ENCODE data around the gene RNASEH2B.

RNASEH2B gene

GRCh38 chr13:51001335-51001734 lies 91.7 kb downstream of the RNASEH2B start:
- DNase-seq (ENCODE audit: low read depth): no peak
- TF ChIP-seq POLR2A (IDR thresholded peaks at IDR 0.05; ENCODE audit: extremely low read depth, insufficient read length): no peak
- TF ChIP-seq, protein P1, sequence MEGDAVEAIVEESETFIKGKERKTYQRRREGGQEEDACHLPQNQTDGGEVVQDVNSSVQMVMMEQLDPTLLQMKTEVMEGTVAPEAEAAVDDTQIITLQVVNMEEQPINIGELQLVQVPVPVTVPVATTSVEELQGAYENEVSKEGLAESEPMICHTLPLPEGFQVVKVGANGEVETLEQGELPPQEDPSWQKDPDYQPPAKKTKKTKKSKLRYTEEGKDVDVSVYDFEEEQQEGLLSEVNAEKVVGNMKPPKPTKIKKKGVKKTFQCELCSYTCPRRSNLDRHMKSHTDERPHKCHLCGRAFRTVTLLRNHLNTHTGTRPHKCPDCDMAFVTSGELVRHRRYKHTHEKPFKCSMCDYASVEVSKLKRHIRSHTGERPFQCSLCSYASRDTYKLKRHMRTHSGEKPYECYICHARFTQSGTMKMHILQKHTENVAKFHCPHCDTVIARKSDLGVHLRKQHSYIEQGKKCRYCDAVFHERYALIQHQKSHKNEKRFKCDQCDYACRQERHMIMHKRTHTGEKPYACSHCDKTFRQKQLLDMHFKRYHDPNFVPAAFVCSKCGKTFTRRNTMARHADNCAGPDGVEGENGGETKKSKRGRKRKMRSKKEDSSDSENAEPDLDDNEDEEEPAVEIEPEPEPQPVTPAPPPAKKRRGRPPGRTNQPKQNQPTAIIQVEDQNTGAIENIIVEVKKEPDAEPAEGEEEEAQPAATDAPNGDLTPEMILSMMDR (IDR thresholded peaks at IDR 0.05; ENCODE audit: low read depth, low read length): no peak
- no peak for TF ChIP-seq MAX (IDR thresholded peaks at IDR 0.05; ENCODE audit: low read depth, low read length)
- no peak for TF ChIP-seq MYC (IDR thresholded peaks at IDR 0.05; ENCODE audit: low read depth, low read length)
- H3K4me3 ChIP-seq (ENCODE audit: low read depth, low read length): no peak overlapping the region

DNA sequence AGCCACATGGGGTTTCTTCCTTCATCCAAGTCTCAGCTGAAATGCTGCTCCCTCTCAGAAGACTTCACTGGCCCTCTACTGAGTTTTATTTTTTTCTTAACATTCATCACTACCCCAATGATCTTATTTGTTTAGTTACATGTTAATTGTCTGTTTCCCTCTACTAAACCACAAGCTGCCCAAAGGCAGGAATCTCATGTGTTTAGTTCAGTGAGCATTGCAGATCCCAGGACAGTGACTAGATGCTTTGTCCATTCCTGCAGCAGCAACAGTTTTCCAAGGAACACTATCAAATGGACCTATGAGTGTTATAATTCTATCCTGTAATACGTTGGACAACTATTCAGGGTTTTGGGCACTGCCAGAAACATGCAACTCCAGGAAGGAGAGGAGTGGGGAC lies 93.1 kb downstream of the RNASEH2B start:
- no peak overlapping the region for H3K4me3 ChIP-seq (ENCODE audit: low read depth, low read length)
- no peak for DNase-seq (ENCODE audit: low read depth)
- TF ChIP-seq, protein P1 (IDR thresholded peaks at IDR 0.05; ENCODE audit: low read depth, low read length): no peak
- no peak for TF ChIP-seq POLR2A (IDR thresholded peaks at IDR 0.05; ENCODE audit: extremely low read depth, insufficient read length)
- no peak for TF ChIP-seq MYC (IDR thresholded peaks at IDR 0.05; ENCODE audit: low read depth, low read length)
- TF ChIP-seq MAX (IDR thresholded peaks at IDR 0.05; ENCODE audit: low read depth, low read length): no peak

DNA sequence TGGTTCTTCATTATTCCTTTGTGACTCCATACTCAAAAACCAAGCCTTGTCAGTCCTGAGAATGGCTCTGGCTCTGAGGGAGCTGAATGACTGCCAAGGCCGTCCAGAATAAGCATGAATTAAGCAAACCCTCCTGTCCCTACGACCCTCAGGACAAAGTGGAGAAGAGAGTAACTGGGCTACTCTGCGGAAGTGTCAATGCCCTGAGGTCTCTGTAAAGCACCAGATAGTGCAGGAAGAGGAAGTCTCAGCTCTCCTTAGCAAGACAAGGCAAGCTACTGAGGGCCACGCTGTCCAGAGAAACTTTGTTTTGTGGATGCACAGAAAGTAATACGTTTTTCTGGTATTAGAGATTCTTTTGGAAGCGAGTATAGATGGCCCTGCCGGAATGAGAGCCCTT lies 94.1 kb downstream of the RNASEH2B start:
- TF ChIP-seq MAX (IDR thresholded peaks at IDR 0.05; ENCODE audit: low read depth, low read length) (no peak), POLR2A (IDR thresholded peaks at IDR 0.05; ENCODE audit: extremely low read depth, insufficient read length) (no peak), MYC (IDR thresholded peaks at IDR 0.05; ENCODE audit: low read depth, low read length) (no peak)
- TF ChIP-seq, protein P1 (IDR thresholded peaks at IDR 0.05; ENCODE audit: low read depth, low read length): no peak
- no peak overlapping the region for H3K4me3 ChIP-seq (ENCODE audit: low read depth, low read length)
- DNase-seq (ENCODE audit: low read depth): no peak

DNA sequence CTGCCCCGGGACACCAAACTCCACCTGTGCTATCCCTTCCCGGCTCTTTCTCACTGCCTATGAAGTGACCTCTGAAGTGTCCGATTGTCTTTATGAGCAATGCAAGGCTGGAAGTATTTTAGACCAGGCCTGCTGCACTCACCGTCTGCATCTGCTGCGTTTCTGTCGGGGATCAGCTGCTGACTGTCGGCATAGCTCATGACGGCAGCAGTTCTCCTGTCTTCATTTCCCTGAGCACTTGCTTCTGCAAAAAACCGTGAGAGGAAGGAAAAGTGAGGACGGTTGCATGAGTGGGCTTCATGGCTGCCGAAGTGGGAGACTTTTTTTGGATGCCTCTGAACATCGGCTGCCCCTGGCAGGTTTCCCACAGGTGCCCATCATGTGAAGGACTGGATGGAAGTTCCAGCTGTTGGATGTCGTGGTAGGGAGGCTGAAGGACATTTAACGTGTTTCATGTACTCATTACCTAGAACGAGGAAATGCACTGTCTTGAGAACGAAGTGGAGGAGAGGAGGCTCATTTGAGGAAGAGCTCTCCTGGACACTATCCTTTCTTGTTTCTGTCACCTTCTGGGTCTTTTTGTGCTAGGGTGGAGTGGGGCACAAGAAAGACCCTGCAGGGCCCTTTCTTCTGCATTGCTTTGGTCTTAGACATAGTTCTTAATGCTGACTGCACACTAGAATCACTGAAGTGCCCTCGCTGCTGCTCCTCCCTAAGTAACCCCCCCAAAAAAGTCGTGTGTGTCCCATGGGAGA lies 94.7 kb downstream of the RNASEH2B start:
- no peak for TF ChIP-seq POLR2A (IDR thresholded peaks at IDR 0.05; ENCODE audit: extremely low read depth, insufficient read length)
- TF ChIP-seq MAX (IDR thresholded peaks at IDR 0.05; ENCODE audit: low read depth, low read length): no peak
- no peak for TF ChIP-seq MYC (IDR thresholded peaks at IDR 0.05; ENCODE audit: low read depth, low read length)
- TF ChIP-seq, protein P1 (IDR thresholded peaks at IDR 0.05; ENCODE audit: low read depth, low read length): no peak
- no peak overlapping the region for H3K4me3 ChIP-seq (ENCODE audit: low read depth, low read length)
- no peak for DNase-seq (ENCODE audit: low read depth)

DNA sequence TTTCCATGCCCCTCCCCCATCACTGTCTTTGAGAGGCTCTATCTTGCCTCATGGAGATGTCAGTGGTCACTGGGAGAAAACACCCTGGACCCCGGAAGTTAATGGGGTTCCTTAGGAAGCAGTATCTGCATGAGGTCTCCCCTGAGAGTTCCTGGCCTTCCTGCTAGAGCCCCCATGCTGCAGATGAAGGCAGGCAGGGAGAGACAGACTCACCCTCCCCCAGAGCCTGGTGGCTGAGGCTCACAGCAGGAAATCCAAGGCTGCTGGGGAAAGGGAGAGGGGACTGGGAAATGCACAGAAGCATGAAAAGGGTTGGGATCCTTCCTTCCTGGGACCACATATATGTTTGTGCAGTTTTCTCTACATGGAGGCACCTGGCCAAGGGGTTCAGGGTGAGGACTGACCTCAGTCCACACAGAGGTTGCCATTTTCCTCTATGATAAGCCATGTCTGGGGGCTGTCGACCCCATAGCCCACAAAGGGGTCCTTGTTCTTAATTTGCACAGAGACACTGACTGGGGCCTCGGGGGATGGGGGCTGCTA lies 95.4 kb downstream of the RNASEH2B start:
- no peak for DNase-seq (ENCODE audit: low read depth)
- TF ChIP-seq, protein P1 (IDR thresholded peaks at IDR 0.05; ENCODE audit: low read depth, low read length): no peak
- no peak for TF ChIP-seq MAX (IDR thresholded peaks at IDR 0.05; ENCODE audit: low read depth, low read length)
- TF ChIP-seq MYC (IDR thresholded peaks at IDR 0.05; ENCODE audit: low read depth, low read length): no peak
- no peak for TF ChIP-seq POLR2A (IDR thresholded peaks at IDR 0.05; ENCODE audit: extremely low read depth, insufficient read length)

More for the DNA sequence above, 95.4 kb downstream of the RNASEH2B start:
- H3K4me3 ChIP-seq (ENCODE audit: low read depth, low read length): no peak overlapping the region

Measured in NB4 (cell line).